ENCODE measurements around the gene SERBP1.

GRCh38 chr1:67381154-67381553 is 49.0 kb downstream of the SERBP1 start:
- TF ChIP-seq CTCF (IDR thresholded peaks at IDR 0.05), result no peak
- TF ChIP-seq POLR2A (IDR thresholded peaks at IDR 0.05), result no peak
